Peyer's patch (tissue), 4 donors: ENCODE data around the gene VAV2.

ENCODE experiments used
- CTCF ChIP-seq, 6 experiments: fragments of 450-650 bp in 4 of 6; fragments of 200-600 bp in 2 of 6; sonication (generic) in 1 of 6; IDR thresholded peaks; one replicate each; pipeline ENCODE4 v1.5.1; 2017 to 2019; ENCODE audit warnings: antibody characterized with exemption in 6 of 6, mild to moderate bottlenecking in 3 of 6, moderate library complexity in 1 of 6
- POLR2A ChIP-seq, 2 donors: fragments of 450-650 bp; IDR thresholded peaks; one replicate each; pipeline ENCODE4 v1.5.1; 2017; ENCODE audit warnings: antibody characterized with exemption in 2 of 2, mild to moderate bottlenecking in 2 of 2, moderate library complexity in 2 of 2

- peak; percentile 49 to 80 for TF ChIP-seq POLR2A (IDR thresholded peaks at IDR 0.05)
- no peak for TF ChIP-seq CTCF (IDR thresholded peaks at IDR 0.05)
These were observed 18.1 kb downstream of the VAV2 start for GRCh38 chr9:133973791-133974630.
